Left ventricle myocardium inferior (tissue), 1 donor: ENCODE results near the gene CHD6. TPM values are rescaled to one million over a fixed set of nuclear protein-coding genes. Genes with fewer than 3 reads are reported as not detected.

Experiments used
- DNase-seq: peaks from one replicate; pipeline ENCODE4 v3.0.0-alpha.2; 2020
- H3K27ac ChIP-seq: fragments of 200-600 bp; replicated peaks from 2 replicates; pipeline ENCODE4 v1.8.0; 2021
- H3K27me3 ChIP-seq: fragments of 200-600 bp; 2 replicates; pipeline ENCODE4 v1.8.0; 2021; ENCODE audit warnings: low read depth
- H3K36me3 ChIP-seq: fragments of 200-600 bp; 2 replicates; pipeline ENCODE4 v1.8.0; 2021
- H3K4me1 ChIP-seq: fragments of 200-600 bp; 2 replicates; pipeline ENCODE4 v1.8.0; 2021
- H3K4me3 ChIP-seq: fragments of 200-600 bp; 2 replicates; pipeline ENCODE4 v1.8.0; 2021; ENCODE audit warnings: mild to moderate bottlenecking, moderate library complexity
- H3K9me3 ChIP-seq: fragments of 200-600 bp; replicated peaks from 2 replicates; pipeline ENCODE4 v1.8.0; 2021
- intact Hi-C: fragments of 100-400 bp; cut with micrococcal nuclease; formaldehyde crosslinking; loops from one replicate; pipeline ENCODE4 v1.11.0; 2022
- total RNA-seq: library from RNA; stranded (reverse); fragmentation: NEBNext Ultra II Directional; extraction: Animal tissue kit (Norgen Biotek cat#: 25700); gene quantifications from one replicate; pipeline ENCODE4 v1.2.1, GENCODE V29; 2021
- TF ChIP-seq, protein P1 (sequence below): fragments of 200-600 bp; IDR thresholded peaks from 2 replicates; pipeline ENCODE4 v1.8.0; 2021; ENCODE audit warnings: antibody characterized with exemption, mild to moderate bottlenecking, borderline replicate concordance
- donor health status: DM: no; HTN: yes; CAD: no; lungs with severe emphysema.

The CHD6 gene
- total RNA-seq, 1 donor from 2014 or later = 38.9 TPM

DNA sequence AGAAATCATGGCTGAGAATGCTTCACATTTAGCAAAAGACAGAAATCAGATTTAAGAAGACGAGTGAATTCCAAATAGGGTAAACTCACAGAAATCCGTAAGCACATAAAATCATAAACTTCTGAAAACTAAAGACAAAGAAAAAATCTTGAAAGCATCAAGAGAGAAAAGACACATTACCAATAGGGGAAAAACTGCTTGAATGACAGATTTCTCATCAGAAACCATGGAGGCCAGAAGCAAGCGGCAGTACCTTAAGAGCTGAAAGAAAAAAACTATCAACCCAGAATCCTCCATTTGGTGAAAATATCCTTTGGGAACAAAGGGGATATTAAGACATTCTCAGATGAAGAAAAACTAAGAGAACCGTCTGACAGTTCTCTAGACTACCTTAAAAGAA lies 185.0 kb downstream of the CHD6 start:
- H3K27me3 ChIP-seq = no peaks in the 10 kb centered on the region
- no peaks in the 10 kb centered on the region for H3K4me1 ChIP-seq
- H3K9me3 ChIP-seq = no peaks in the 10 kb centered on the region
- no peak overlapping the region for H3K4me3 ChIP-seq
- H3K36me3 ChIP-seq = peaks cover 79% of the 10 kb centered on the region
- H3K27ac ChIP-seq = no peak overlapping the region
- intact Hi-C loops = no loop called here
- no peak for DNase-seq
- TF ChIP-seq, protein P1, sequence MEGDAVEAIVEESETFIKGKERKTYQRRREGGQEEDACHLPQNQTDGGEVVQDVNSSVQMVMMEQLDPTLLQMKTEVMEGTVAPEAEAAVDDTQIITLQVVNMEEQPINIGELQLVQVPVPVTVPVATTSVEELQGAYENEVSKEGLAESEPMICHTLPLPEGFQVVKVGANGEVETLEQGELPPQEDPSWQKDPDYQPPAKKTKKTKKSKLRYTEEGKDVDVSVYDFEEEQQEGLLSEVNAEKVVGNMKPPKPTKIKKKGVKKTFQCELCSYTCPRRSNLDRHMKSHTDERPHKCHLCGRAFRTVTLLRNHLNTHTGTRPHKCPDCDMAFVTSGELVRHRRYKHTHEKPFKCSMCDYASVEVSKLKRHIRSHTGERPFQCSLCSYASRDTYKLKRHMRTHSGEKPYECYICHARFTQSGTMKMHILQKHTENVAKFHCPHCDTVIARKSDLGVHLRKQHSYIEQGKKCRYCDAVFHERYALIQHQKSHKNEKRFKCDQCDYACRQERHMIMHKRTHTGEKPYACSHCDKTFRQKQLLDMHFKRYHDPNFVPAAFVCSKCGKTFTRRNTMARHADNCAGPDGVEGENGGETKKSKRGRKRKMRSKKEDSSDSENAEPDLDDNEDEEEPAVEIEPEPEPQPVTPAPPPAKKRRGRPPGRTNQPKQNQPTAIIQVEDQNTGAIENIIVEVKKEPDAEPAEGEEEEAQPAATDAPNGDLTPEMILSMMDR = no peak

DNA sequence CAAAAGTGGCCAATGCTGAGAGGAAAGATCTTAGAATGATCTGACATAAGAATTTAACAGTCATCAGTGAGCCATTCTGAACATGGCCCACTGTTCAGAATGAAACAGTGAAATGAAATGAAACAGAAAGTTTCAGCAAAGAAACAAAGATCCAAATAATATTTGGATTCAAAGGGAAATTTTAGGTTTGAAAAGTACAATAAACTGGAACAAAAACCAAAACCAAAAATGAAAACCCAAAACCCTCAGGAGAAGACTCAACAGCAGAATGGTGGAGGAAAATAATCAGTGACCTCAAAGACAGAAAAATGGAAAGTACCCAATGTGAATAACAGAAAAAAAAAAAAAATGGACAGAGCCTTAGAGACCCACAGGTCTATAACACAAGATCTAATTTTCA lies 185.4 kb downstream of the CHD6 start:
- Histone ChIP-seq H3K36me3 (peaks cover 80% of the 10 kb centered on the region), H3K27me3 (no peaks in the 10 kb centered on the region), H3K27ac (no peak overlapping the region), H3K4me3 (no peak overlapping the region), H3K4me1 (peaks cover under 1% of the 10 kb centered on the region), H3K9me3 (no peaks in the 10 kb centered on the region)
- intact Hi-C loops = no loop called here
- no peak for DNase-seq
- TF ChIP-seq, protein P1 = no peak

DNA sequence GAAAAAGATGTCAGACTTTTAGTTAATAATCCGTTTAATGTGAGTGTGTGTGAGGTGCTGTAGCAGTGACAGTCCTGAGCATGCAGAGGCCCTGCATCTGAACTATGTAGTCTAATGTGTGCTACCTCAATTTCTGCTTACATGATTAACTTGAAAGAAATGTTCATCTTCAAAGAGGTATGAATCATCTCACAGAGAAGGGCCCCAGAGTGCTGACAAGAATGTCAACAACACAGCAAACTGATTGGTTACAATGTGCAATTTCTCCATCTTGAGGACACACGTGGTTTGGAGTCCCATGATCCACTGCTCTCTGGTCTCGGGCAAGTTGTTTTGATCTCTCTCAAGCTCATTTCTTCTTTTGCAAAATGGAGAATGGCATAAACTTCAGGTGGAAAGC lies 189.9 kb downstream of the CHD6 start:
- H3K4me3 ChIP-seq = no peak overlapping the region
- TF ChIP-seq, protein P1 = no peak
- peak overlapping the region; percentile 30 for H3K27ac ChIP-seq
- DNase-seq = no peak
- peaks cover 42% of the 10 kb centered on the region for H3K4me1 ChIP-seq
- no peaks in the 10 kb centered on the region for H3K9me3 ChIP-seq
- H3K36me3 ChIP-seq = peaks cover 58% of the 10 kb centered on the region
- intact Hi-C loops = no loop called here
- H3K27me3 ChIP-seq = no peaks in the 10 kb centered on the region

DNA sequence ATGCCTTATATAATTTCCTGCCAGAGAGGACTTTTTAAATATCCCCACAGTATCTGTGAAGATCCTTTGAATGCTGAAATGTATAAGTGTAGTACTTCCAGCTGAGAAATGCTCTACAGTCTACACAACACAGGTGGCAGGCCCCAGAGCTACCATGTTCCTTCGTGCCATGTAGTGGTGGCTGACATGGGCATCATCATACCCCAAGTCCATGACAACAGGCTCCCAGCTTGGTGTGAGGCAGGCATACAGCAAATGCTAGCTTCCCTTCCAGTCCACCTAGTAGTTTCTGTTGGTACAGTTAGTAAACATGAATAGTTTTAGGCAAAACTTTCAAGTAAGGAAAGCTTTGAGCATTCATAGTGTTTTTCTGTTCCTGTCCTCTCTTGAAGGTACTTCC lies 190.3 kb downstream of the CHD6 start:
- Histone ChIP-seq H3K4me1 (peaks cover 42% of the 10 kb centered on the region), H3K4me3 (no peak overlapping the region), H3K27me3 (no peaks in the 10 kb centered on the region), H3K9me3 (no peaks in the 10 kb centered on the region), H3K27ac (peak overlapping the region; percentile 30), H3K36me3 (peaks cover 59% of the 10 kb centered on the region)
- intact Hi-C loops = no loop called here
- TF ChIP-seq, protein P1 = no peak
- no peak for DNase-seq

DNA sequence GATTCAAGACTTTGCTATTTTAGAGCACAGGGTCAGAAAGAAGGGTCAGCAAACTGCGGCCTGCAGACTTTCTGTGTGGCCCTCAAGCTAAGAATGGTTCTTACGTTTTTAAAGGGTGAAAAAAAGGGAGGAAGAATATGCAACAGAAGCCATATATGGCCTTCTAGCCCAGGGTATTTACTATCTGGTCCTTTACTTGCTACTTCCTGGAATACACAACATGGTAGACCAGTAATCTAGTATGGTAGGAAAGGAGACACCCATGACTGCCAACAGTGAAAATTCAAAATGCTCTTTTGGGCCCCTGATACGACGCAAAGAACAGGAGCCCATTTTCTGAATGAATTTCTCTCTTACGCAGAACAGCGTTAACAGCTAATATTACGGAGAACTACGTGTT lies 191.2 kb downstream of the CHD6 start:
- no peak for DNase-seq
- peaks cover 68% of the 10 kb centered on the region for H3K36me3 ChIP-seq
- no peaks in the 10 kb centered on the region for H3K27me3 ChIP-seq
- TF ChIP-seq, protein P1 = no peak
- no peaks in the 10 kb centered on the region for H3K9me3 ChIP-seq
- H3K4me1 ChIP-seq = peaks cover 42% of the 10 kb centered on the region
- H3K4me3 ChIP-seq = no peak overlapping the region
- intact Hi-C loops = no loop called here
- peak overlapping the region; percentile 30 for H3K27ac ChIP-seq
